Astrocyte (in vitro differentiated cells and primary cell): ENCODE results near the gene HOXA7.

ENCODE experiments used
- EZH2 ChIP-seq: IDR thresholded peaks from 2 replicates; pipeline ENCODE4 v1.6.1; 2012; ENCODE audit warnings: mild to moderate bottlenecking, low read length, inconsistent platforms; ENCODE audit not compliant: insufficient read depth
- TF ChIP-seq, protein P1 (sequence below): IDR thresholded peaks from 2 replicates; pipeline ENCODE4 v1.5.1; 2011; ENCODE audit warnings: low read depth, mild to moderate bottlenecking, inconsistent platforms, low read length, moderate library complexity; ENCODE audit not compliant: insufficient read depth

DNA sequence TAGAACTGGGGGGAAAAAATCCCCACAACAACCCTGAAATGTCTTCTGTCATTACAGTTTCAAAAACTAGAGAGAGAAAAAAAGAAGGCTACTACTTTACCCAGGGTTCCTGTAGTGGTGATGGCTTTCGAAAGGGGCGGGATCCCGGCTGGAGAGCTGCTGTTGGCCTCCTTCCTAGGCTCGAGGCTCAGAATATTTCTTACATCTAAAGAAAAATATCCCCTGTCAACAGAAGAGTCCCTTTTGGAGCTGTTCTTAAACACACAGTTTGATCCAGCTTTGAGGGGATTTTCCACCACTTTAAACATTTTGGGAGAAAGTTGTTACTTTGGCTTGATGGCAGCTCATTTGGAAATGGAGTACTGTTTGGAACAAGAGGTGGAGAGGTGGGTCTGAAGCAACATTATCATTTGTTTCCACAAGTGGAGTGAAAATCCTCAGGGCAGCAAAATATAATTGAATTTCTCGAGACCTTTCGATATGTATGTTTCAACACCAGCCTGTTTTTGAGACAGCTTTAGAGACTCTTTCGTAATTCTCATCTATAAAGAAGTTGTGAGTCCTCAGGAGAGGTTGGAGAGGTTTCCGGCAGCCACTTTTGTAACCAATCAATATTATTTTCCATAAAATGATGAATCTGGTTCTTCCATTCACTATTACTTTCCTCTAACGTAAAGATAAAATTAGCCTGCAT lies 38.4 kb upstream of the HOXA7 start:
- TF ChIP-seq, protein P1, sequence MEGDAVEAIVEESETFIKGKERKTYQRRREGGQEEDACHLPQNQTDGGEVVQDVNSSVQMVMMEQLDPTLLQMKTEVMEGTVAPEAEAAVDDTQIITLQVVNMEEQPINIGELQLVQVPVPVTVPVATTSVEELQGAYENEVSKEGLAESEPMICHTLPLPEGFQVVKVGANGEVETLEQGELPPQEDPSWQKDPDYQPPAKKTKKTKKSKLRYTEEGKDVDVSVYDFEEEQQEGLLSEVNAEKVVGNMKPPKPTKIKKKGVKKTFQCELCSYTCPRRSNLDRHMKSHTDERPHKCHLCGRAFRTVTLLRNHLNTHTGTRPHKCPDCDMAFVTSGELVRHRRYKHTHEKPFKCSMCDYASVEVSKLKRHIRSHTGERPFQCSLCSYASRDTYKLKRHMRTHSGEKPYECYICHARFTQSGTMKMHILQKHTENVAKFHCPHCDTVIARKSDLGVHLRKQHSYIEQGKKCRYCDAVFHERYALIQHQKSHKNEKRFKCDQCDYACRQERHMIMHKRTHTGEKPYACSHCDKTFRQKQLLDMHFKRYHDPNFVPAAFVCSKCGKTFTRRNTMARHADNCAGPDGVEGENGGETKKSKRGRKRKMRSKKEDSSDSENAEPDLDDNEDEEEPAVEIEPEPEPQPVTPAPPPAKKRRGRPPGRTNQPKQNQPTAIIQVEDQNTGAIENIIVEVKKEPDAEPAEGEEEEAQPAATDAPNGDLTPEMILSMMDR: no peak
- TF ChIP-seq EZH2: no peak
